HPDE6-E6E7 (cell line): ENCODE results near the gene PPP1R13B.

ENCODE experiments used
- DNase-seq: peaks from one replicate; pipeline ENCODE4 v3.0.0; 2011; ENCODE audit warnings: missing footprints; ENCODE audit errors: extremely low spot score

Gene PPP1R13B

DNA sequence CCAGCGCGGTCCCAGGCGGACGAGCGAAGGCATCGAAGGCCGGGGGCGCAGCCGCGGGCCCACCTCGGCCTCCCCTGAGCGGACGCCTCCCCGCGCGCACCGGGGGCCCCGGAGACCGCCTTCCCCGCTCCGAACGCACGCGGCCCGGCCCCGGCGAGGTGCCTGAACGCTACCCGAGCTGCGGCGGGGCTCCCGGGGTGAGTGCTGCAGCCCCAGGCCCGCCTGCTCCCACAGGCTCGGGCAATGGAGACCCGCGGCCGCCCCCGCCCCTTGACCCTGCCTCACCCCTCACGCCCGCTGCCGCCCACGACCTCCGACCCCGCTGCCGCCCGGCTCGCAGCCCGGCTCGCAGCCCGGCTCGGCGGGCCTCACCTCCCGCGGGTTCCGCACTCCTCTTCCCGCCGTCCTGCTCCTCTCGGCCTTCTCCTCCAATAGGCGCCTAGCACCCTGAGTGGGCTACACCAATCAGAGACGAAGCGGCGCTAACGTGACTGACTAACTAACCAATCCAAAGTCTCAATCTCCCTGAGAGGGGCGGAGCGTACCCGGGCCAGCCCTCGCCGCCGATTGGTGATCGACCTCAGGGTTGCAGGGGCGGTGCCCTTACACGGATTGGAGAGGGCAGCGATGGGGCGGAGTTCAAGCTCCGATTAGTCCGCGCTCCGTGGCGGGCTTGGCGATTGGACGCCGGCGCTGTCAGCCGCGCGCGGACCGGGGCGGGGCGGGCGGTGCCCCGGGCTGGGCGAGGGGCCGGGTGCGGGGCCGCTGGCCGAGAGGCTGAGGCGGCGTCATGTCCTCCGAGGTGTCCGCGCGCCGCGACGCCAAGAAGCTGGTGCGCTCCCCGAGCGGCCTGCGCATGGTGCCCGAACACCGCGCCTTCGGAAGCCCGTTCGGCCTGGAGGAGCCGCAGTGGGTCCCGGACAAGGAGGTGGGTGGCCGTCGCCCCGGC is 132.0 kb downstream of the PPP1R13B start, which contains the start of the genes XRCC3 and ZFYVE21:
Gene XRCC3, minus strand, starts transcription at position 400 of the 949 bp plus-strand sequence. CDS start 4,364 bp downstream, outside the sequence.
Gene ZFYVE21, plus strand, starts transcription at position 759 of the 949 bp plus-strand sequence. Its CDS starts 32 bp downstream, at position 791.
- DNase-seq: peak; percentile 99

DNA sequence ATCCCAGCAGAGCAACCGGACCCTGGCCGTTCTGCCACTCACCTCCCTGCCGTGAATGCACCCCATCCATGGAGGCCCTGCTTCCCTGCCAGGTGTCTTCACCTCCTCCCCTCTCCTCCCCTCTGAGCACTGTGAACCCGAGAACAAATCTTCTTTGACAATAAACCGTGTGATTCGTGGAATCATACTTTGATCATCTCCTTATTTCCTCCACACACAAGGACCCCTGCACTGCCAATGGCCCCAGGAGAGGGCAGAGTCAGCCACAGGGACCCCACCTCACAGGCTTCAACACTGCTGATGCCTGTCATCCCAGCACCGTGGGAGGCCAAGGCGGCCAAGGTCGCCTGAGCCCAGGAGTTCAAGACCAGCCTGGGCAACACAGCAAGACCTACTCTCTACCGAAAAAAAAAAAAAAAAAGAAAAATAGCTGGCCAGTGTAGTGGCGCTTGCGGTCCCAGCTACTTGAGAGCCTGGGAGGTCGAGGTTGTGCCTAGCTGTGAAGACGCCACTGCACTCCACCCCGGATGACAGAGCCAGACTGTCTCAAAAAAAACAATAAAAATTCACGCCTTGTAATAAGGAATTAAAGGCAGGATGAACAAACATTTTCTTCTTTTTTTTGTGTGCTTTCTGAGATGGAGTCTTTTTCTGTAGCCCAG is 133.2 kb downstream of the PPP1R13B start:
- DNase-seq: no peak

DNA sequence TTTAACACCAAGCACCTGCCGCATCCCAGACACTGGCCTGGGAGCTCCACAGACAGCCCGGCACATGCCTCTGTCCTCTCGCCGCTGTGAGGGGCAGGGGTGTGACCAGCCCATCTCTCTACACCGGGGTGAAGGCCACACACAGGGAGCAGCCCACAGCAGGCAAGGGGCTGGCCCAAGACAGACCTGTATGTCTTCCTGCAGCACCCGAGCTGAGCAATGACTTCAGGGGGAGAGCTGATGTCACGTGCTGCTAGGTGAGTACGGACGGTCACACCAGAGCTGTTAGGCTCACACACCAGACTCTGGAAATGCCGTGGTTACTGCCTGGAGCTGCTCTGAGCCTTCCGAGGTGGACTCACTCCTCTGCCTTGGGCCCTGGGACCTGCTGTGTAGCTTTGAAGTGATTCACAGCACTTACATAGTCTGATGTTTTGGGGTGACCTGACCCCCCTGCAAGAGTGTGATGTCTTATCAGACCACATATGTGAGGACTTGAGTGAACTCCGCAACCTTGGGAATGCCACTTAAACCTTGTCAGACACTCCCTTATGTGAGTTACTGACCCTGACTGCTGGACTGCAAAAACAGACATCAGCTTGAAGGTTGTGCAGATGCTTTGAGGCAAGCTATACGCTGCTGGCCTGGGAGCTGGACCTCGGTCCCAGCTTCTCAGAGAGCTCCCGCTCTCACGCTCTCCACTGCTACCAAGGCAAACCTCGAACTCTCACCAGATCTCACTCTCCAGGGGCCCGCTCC is 133.9 kb downstream of the PPP1R13B start:
- no peak for DNase-seq

DNA sequence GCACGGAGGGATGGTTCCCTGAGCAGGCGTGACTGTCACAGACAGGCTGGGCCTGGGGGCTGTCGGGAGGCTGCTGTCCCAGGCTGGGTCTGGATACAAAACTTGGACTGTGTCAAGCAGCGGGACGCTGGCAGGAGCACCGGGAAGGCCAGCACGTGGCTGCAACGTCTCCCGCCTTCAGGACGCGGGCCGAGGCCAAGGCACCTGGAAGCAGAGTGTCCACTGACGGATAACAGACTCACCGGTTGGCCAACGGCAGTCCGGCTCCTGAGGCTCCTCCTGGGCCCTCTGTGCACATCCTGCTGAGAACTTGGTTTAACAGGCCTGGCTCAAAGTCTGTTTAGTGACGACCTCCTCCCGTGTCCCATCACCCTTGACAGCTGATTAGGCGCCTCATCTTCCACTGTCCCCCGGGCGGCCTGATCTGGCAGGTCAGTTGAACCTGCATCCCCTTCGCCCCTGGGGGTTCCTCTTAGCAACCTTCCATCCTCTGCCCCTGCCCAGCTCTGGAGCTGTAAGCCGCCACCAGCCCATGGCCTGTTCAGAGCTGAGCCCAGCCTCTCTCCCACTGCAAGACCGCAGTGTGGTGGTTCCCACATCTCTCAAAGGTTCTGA is 134.6 kb downstream of the PPP1R13B start:
- no peak for DNase-seq

DNA sequence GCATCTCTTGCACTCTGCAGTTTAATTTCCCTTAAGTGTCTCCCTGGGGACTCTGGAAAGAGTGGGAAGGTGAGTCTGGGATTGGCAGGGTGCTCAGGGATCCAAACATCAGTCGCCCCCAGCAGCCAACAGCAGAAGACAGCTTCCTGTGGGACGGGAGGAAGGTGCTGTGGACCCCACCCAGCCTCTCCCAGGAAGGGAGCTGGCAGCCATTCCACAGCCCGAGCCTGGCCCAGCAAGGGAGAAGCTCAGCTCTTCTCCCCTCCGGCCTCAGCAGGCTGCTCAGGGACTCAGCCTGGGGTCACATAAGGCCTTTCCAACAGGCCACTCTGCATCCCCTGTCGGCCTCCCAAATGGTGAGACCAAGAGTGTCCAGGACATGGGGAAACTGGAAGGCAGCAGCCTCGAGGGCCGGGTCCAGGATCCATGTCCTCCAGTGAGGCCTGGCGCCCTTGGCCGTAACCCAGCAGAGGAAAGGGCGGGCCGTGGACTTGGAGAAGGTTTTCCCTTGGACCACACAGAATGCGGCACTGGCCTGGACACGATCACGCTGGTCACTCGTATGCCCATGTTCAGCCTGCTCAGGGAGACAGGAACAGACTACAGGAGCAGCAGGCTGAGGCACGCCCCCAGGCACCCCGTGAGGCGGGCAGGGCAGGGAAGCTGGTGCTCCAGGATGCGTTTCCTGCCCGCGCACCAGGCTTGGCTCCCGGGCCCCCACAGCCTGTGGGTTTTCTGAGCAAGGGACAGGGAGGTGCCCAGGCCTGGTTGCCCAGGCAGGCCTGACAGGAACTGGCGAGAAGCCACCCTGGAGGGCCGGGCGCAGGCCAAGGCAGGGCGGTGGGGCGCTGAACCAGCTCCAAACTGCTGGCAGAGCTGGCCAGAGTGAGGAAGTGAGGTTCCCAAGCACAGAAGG is 135.6 kb downstream of the PPP1R13B start:
- peak; percentile 62 for DNase-seq

DNA sequence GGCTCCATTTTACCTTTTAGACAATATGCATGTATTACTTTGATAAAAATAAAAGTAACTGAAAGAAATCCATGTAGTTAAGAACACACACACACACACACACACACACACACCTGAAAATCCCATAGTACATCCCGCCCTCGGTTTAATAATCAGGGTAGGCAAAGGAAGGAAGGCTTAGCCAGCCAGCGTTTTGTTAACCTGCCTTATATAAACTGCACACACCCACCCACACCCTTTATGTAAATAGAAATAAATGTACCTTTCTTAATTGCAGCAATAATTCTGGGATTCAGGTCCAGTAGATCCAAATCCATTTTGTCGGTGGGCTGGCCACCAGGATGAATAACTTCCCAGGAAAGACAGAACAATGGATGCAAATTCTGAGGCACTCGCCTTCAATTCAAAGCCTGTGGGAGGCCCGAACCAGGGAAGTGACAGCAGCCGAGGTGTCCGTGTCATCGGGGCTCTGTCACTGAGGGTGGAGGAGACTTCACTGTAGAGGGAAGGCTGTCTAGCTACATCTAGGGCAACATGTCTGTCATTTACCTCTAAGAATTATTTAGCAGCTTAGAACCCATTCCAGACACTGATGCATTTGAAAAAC is 136.5 kb downstream of the PPP1R13B start:
- no peak for DNase-seq

DNA sequence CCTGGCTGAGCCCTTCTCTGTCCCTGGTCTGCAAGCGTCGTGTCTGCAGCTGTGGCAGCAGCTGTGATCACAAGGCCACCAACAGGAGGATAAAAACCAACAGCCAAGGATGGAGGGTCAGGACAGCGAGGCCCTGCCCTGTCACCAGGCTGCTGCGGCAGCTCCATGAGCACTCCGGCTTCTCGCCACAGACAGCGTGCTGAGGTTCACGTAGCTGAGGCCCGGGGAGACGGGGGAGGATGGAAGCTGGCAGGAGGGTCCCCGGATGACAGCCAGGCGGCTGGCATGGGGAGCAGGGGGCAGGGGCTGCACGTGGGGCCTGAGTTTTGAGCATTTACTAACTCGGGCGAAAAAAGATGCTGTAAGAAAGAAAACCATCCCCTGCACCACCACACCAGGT is 137.6 kb downstream of the PPP1R13B start:
- no peak for DNase-seq

DNA sequence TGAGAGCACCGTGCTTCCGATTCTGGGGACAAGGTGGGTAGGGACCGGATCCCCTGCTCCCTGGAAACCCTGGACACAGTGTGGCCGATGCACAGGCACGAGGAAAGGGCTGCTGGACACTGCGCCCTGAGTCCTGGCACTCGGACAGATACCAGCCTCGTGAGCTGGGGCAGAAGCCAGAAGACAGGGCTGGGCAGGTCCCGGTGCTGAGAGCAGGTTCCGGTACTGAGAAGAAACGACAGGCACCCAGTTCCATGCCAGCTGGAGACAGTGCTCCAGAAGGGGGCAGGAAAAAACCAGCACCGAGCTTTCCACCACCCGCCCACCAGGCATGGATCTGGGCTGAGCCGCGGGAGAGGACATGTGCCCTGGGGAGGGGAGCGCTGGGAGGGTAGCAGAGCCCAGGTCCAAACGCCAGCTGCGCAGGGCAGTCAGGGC is 138.6 kb downstream of the PPP1R13B start:
- no peak for DNase-seq

DNA sequence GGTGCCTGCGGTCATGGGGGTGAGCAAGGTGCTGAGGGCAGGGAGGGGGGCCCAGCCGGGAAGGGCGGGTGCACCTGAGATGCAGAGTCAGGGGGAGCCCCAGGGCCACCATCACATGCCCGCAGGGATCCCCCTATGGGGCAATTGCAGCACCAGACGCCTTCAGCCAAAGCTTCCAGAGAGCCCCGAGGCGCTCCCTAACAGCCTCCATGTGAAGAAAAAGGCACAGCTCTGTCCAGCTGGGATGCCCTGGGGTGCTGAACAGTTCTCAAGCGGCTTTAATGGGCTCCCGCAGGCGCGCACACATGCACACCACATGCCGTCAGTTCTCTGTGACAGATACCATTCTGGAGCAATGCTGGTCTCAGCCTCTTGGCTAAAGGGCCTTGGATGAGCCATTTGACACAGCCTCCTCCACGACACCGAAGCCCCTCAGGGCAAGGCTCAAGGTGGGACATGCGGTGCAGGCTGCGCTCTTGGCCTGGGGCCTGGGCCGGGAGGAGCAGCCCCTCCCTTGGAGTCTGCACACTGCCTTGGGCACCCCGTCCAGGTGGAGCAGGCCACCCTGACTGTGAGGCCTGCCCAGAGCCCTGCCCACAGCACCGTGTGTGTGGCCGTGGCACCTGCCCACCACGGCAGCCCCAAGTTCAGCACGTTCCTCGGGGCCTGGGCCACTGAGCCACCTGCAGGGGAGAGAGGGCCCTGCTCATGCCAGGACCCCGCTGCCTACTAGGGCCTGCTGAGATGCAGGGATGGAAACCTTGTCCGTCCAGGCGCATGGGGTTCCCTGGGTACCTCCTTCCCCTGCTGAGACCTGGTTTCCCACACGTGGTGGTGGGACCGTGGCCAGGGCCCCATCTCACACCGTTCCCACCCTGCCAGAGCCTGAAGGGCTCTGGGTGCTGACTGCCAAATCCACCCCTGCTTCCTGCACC is 139.8 kb downstream of the PPP1R13B start:
- DNase-seq: no peak

DNA sequence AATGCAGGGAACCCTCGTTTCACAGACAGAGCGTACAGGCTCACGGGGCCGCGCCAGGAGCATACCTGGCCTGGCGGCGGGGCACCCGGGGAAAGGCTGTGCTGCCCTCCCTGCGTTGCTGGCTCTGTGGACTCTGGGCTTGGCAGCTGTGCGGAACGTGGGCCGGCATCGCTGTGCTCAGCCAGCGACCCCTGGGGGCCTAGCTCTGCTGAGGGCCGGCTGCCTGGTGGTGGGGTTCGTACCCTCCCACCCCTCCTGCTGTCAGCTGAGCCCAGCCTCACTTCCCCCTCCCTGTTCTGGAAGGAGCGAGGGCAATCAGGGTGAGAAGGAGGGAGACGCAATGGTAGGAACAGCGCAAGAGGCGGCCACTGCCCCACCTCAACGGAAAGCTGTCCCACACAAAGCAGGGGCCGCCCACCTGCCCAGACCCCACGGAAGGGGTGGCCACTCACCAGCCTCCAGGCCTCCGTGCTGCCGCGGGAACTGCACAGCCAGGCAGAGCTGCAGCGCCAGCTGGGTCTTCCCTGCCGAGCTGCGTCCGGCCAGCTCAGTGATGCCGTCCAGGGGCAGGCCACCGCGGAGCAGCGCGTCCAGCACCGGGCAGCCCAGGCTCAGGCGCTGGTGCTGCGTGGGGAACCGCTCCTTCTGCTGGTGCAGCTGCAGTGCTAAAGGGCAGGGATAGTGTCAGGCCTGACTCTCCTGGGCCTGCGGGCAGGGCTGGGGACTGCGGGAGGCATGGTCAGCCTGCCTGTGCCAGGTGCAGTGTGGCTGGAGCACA is 140.6 kb downstream of the PPP1R13B start:
- DNase-seq: no peak

DNA sequence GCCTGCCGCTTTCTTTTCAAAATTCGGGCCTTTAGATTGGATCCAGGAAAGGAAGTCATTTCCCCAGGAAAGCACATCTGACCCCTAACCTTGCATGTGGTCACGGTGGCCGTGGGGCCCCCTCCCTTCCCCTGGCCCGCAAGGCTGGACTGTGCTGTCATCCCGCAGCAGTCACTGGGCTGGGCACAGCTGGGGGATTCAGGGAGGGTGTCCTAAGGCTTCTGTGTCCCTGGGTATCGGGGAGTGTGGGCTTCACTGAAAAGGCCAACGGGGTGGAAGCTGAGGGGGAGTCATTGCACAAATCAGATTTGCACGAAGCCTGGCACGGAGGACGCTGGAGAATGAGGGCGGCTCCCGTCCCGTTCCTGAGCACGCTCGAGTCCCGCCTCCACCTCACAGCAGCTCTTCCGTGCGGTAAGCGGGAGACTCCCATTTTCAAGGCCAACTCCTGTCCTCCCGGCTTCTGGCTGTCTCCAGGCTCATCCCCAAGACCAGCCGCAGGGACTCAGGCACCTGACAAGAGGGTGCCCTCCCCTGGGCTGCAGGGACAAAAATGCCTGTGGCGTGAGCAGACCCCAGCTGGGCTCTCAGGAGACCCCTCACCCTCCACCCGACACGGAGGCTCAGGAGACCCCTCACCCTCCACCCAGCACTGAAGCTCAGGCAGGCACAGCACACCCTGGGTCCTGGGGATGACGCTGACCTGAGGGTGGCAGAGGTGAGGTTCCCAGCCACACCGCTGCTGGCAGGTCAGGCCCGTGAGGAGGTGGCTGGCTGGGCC is 141.7 kb downstream of the PPP1R13B start:
- no peak for DNase-seq

DNA sequence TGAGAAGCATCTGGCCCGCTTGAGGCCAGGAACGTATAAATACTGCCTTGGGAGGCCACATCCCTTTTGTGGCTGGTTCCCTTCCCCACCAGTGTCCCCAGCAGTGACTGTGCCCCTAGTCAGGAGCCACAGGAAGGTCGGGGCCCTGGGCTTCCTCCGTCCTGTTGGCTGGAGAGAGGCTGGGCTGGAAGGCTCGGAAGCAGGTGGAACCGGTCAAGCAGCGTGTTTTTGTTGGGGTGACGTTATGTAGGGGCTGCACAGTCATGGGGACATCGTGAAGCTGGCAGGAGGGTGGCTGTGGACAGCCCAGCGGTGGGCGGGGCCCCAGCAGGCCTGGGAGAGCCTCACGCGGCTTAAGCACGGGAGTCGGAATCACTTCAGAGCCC is 142.3 kb downstream of the PPP1R13B start:
- DNase-seq: no peak

DNA sequence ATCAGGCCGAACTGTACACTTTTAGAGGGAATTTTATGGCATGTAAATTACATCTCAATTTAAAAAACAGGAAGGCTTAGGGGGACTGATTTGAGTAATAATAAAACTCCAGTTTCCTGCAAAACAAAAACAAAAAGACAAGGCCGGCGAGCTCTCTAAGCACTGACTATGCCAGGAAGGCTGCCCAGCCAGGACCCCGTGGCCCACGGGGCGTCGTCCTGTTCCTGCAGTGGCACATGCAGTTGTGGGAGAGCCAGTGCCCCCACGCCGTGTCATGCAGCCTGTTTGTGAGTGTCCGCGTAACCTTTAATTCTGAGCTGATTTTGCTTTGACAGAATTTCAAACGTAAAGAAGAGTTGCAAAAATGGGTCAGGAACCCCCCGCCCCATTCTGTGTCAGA is 142.7 kb downstream of the PPP1R13B start:
- DNase-seq: no peak

DNA sequence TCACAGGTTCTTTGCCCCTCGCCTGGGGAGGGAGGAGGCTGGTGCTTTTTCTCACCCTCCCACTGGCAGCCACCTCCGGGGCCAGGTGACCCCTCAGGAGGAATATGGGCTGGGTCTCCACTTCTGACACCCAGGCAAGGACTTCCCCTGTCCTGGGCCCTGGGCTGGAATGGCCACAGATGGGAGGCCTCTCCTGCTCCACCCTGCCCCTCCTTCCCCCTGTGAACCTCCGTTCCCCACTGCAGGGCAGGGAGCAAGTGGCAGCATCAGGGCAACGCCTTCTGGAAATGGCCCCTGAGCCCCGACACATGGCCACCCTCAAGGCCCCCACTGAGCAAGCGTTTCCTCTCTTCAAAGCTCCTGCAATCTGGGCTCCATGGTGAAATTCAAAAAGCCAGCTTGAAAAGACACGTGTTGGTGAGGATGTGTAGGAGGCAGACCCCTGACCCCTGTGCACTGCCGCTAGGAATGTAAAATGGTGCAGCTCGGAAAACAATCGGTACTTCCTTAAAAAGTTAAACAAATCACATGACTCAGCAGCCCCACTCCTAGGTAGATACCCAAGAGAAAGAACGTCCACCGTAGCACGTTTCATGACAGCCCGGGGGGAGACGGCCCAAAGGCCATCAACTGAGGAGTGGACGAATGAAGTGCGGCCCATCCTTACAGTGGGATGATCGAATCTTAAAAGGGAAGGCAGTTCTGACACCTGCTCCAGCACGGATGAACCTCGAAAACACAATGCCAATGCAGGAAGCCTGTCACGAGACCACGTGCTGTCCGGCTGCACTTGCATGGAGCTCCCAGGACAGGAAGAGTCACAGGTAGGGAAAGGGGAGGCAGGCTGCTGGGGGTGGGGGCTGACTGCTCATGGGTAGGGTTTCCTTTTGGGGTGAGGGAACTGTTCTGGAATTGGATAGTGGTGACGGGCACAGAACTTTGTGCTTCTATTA is 143.7 kb downstream of the PPP1R13B start:
- no peak for DNase-seq

DNA sequence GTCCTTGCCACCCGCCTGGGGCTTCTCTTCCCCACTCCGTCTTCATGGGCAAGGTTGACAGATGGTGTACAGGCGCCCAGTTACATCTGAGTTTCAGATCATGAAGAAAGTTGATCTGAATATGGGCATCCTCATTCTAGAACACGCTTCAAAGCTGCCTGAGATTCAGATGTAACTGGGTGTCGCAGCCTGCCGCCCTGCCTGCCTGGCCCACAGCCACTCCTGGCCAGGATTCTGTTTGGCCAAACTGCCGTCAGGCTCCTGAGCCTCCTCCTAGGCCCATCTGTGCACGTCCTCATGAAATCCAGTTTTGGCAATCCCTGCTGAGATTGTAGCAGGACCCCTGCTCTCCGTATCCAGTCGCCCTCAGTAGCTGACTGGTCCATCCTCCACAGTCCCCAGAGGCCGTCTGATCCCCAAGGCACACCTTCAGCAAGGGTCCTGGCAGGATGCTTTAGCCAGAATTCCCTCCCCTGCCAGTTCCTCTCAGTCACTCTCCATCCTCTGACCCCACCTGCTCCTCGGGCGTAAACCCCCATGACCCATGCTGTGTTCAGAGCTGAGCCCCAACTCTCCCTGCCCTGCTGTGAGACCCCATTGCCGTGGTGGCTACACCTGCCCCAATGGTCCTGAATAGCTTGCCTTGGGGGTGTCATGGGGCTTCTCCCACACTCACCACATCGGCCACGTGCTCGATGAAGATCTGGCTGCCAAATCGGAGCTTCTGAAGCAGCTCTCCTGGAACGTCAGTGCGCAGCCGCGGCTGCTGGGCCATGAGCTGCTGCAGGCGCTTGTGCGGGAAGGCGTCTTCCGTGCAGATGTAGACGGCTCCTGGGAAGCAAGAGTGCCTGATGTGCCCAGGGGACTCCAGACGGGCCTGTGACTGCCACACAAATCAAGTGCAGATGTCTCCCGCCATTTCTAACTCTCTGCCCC is 144.6 kb downstream of the PPP1R13B start:
- DNase-seq: no peak
